ENCODE data around the gene WNT3.

DNA sequence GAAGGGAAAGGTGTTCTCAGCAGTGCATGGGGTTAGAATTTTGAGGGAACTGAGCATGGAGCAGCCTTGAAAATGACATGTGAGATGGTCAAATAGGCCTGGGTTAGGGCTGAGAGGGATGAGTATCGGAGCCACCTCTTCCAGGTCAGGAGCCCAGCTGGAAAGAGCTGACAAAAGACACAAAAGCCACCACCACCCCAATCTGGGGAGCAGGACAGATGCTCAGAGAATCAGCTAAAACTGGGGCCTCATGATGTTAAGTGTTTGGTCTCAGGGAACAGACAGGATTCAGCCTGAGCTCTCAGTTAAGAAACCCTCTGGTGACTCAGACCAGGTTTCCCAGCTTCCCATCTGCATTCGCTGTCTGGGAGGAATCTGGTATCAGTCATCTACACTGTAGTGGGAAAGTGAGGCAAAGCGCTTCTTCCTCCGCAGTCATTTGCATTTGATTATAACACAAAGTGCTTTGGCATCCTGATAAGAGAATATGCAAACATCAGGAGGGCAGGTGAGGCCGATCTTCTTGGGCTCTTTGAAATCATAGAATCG, 35.5 kb upstream of the WNT3 start:
- no peak for TF ChIP-seq POLR2A (IDR thresholded peaks at IDR 0.05)
- TF ChIP-seq, protein P1, sequence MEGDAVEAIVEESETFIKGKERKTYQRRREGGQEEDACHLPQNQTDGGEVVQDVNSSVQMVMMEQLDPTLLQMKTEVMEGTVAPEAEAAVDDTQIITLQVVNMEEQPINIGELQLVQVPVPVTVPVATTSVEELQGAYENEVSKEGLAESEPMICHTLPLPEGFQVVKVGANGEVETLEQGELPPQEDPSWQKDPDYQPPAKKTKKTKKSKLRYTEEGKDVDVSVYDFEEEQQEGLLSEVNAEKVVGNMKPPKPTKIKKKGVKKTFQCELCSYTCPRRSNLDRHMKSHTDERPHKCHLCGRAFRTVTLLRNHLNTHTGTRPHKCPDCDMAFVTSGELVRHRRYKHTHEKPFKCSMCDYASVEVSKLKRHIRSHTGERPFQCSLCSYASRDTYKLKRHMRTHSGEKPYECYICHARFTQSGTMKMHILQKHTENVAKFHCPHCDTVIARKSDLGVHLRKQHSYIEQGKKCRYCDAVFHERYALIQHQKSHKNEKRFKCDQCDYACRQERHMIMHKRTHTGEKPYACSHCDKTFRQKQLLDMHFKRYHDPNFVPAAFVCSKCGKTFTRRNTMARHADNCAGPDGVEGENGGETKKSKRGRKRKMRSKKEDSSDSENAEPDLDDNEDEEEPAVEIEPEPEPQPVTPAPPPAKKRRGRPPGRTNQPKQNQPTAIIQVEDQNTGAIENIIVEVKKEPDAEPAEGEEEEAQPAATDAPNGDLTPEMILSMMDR (IDR thresholded peaks at IDR 0.05), result no peak

Measured in heart left ventricle (tissue), 13 donors.